ENCODE data around the gene DPH6. TPM values are rescaled to one million over a fixed set of nuclear protein-coding genes. Genes with fewer than 3 reads are reported as not detected.
"Not testable (repeated sequence)": the region's sequence is repeated elsewhere in the genome, so short reads cannot be mapped to it uniquely, and the experiment has no call there.

The DPH6 gene
- total and polyA plus RNA-seq, 4 donors: 3.4 to 14.3 (median 10.4) TPM

- 86% methylated on average over 1 of the region's 1 CpG for WGBS
- H3K4me3 ChIP-seq (ENCODE audit: low read depth in 1 of 3, low read length in 3 of 3): no peak overlapping the region
- TF ChIP-seq FOXA2 (IDR thresholded peaks at IDR 0.05) (no peak), NR2F2 (IDR thresholded peaks at IDR 0.05) (no peak), JUND (IDR thresholded peaks at IDR 0.05) (no peak), SP1 (IDR thresholded peaks at IDR 0.05) (no peak), REST (IDR thresholded peaks at IDR 0.05) (no peak), ZBTB33 (IDR thresholded peaks at IDR 0.05) (no peak), ATF3 (IDR thresholded peaks at IDR 0.05) (no peak), YY1 (IDR thresholded peaks at IDR 0.05) (no peak), TAF1 (conservative IDR thresholded peaks at IDR 0.05) (no peak), GABPA (IDR thresholded peaks at IDR 0.05 in 1 of 2, conservative IDR thresholded peaks at IDR 0.05 in 1 of 2) (no peak), HNF4G (IDR thresholded peaks at IDR 0.05) (no peak), FOXA1 (IDR thresholded peaks at IDR 0.05) (no peak), RXRA (IDR thresholded peaks at IDR 0.05) (no peak), HNF4A (conservative IDR thresholded peaks at IDR 0.05) (no peak), CTCF (IDR thresholded peaks at IDR 0.05; ENCODE audit: low read depth, low read length, missing input control) (no peak), EGR1 (IDR thresholded peaks at IDR 0.05; ENCODE audit: low read depth in 2 of 2) (no peak), RAD21 (IDR thresholded peaks at IDR 0.05) (no peak), MAX (IDR thresholded peaks at IDR 0.05) (no peak)
- H3K27me3 ChIP-seq (ENCODE audit: control insufficient read depth in 4 of 4, insufficient read depth in 4 of 4, low read length in 3 of 4): no peaks in the 10 kb centered on the region
- H3K4me1 ChIP-seq (ENCODE audit: control insufficient read depth in 4 of 4, insufficient read depth in 4 of 4, low read length in 3 of 4): no peaks in the 10 kb centered on the region
- no peak overlapping the region for H3K27ac ChIP-seq (ENCODE audit: low read depth in 1 of 2, low read length in 2 of 2)
- H3K36me3 ChIP-seq (ENCODE audit: control insufficient read depth in 4 of 4, insufficient read depth in 3 of 4, low read depth in 1 of 4, low read length in 3 of 4): no peaks in the 10 kb centered on the region
- H3K9me3 ChIP-seq (ENCODE audit: control insufficient read depth in 4 of 4, low read length in 3 of 4): no peaks in the 10 kb centered on the region
- no peak overlapping the region for H3K9ac ChIP-seq (ENCODE audit: low read depth in 1 of 2, low read length in 2 of 2)
- no peak for DNase-seq (ENCODE audit: low spot score)
Observed at GRCh38 chr15:35329521-35329961, 216.4 kb downstream of the DPH6 start.

GRCh38 chr15:35328836-35329235 is 217.1 kb downstream of the DPH6 start:
- H3K9me3 ChIP-seq (ENCODE audit: control insufficient read depth in 4 of 4, low read length in 3 of 4); H3K9ac ChIP-seq (ENCODE audit: low read depth in 1 of 2, low read length in 2 of 2): not testable (repeated sequence)
- 94% methylated on average over 4 of the region's 4 CpGs for WGBS

More at GRCh38 chr15:35328836-35329235, 217.1 kb downstream of the DPH6 start:
- H3K27ac ChIP-seq (ENCODE audit: low read depth in 1 of 2, low read length in 2 of 2); H3K4me3 ChIP-seq (ENCODE audit: low read depth in 1 of 3, low read length in 3 of 3); H3K4me1 ChIP-seq (ENCODE audit: control insufficient read depth in 4 of 4, insufficient read depth in 4 of 4, low read length in 3 of 4); H3K36me3 ChIP-seq (ENCODE audit: control insufficient read depth in 4 of 4, insufficient read depth in 3 of 4, low read depth in 1 of 4, low read length in 3 of 4); H3K27me3 ChIP-seq (ENCODE audit: control insufficient read depth in 4 of 4, insufficient read depth in 4 of 4, low read length in 3 of 4); DNase-seq (ENCODE audit: low spot score): not testable (repeated sequence)
